ENCODE measurements around the gene DLG1.
"Not testable (repeated sequence)": the region's sequence is repeated elsewhere in the genome, so short reads cannot be mapped to it uniquely, and the experiment has no call there.

Gene DLG1

DNA sequence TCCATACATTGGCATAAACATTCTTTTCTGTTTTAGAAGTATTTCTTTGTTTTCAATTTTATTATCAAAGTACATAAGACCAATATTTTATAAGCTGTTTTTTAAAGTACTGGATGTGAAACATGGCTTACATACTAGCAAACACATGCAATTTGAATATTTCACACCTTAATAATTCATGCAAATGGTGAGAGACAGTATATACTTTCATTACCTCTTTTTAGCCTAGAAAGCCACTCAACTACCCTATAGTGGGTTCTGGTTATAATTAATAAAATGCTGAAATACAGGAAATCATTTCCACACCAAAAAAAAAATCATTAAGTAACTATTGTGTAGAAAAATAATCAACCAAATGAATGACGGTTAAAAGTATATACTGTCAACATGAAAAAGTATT, 230.3 kb downstream of the DLG1 start:
- no peak for DNase-seq

DNA sequence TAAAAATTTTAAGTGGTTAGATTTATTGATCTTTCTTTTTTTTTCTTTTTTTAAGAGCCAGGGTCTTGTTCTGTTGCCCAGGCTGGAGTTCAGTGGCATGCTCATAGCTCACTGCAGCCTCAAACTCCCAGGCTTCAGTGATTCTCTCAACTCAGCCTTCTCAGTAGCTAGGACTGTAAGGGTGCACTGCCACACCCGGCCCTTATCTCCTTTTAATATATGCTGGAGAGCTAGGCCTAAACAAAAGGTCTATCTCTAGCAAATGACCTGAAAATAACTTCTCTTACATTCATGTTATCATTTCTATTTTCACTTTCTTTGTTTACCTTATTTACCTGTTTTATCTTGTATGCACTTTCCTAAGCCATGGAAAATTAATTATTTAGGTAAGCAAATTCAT, 233.6 kb downstream of the DLG1 start:
- no peak for DNase-seq

DNA sequence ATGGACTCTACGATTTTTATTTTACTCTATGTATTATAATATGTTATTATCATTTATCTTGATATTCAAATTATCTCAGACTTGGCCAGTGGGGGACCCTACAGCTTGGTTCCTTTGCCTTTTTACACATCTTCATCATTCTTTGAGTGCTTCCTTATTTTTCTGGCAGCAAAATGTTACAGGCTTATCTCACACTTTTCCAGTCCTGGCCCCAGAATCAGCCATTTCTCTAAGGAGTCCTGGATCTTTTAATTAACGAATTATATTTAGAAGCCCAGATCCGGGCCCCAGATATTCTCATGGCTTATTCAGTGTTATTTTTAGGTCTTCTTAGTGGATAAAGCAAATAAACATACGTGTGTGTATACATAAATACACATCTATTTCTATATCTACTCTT, 236.0 kb downstream of the DLG1 start:
- DNase-seq: no peak

DNA sequence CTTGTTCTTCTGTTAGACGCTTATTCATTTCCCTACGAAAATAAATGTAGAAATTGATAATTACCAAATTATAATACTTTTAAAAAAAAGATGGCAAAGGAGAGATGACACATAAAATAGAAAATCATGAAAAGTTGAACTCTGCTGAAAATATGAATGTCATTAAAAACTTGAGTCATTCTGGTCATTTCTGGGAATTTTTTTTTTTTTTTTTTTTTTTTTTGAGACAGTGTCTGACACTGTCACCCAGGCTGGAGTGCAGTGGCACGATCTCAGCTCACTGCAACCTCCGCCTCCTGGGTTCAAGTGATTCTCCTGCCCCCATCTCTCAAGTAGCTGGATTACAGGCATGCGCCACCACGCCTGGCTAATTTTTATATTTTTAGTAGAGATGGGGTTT, 246.8 kb downstream of the DLG1 start:
- not testable (repeated sequence) for DNase-seq

DNA sequence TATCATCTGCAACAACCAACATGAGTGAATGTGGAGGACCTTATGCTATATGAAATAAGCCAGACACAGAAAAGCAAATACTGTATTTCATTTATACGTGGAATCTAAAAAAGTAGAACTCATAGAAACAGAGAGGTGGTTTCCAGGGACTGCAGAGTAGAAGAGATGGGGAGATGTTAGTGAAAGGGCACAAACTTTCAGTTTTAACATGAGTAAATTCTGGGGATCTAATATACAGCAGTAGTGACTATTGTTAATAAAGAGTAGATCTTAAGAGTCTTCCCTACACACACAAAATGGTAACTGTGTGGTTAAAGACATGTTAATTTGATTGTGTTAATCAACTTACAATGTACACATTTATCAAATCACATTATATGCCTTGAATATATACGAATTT, 247.9 kb downstream of the DLG1 start:
- DNase-seq: no peak

DNA sequence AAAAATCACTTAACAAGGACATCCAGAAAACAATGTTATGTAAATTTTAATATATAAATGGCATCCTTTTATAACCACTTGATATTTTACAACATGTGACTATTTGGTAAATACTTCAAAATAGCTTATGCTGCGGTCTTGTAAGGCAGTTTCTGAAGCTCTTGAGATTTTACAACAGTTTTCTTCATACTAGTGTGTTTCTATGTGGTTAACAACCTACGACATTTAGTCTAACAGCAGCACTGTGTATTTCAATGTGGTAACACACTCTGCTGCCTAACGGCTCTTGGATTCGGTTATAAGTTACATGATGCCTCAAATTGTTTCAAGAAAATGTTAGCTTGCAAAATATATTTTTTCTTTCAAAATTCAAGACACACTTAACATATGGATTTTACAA, 255.9 kb downstream of the DLG1 start:
- DNase-seq: no peak

DNA sequence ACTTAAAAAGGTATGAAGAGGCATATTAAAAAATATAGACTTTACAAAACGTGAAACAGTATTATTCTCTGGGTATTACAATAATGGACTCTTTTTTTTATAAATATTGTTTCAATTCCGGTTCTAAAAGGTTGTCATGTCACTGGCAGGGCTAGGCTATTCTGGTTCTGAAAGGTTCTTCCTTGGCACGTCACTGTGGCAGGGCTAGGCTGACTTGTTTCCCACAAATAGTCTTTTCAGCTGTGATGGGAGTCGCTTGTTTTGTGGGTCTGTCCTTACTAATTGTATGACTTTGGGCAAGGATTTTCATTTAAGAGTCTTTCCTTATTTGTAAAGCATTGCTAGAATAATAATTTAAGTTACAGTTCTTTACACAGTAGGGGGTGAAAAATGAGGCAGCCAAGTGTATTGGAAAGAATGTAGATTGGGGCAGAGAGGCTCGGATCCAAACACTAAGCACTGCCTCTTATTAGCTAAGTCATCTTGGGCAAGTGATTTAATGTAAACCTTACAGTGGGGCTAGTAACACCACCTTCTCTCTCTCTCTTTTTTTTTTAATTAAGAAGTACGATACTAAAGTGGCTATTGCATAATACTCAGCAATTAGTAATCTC, 256.4 kb downstream of the DLG1 start:
- no peak for DNase-seq

DNA sequence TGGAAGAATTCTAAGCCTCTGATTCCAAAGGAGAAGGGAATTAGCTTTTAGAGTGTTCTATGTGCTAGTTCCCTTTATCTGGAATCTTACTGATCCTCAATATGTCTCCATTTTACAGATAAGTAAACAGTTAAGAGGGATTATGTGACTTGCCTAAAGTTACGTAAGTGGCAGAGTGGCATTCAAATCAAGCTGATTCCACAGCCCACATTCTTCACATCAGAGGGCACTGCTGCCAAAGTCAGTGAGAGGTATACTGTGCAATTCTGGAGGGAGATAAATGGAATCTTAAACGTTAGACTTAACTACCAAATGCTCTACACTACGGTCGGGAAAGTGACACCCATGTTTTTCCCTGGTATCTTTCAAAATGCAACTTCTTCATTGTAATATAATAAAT, 257.8 kb downstream of the DLG1 start:
- no peak for DNase-seq

DNA sequence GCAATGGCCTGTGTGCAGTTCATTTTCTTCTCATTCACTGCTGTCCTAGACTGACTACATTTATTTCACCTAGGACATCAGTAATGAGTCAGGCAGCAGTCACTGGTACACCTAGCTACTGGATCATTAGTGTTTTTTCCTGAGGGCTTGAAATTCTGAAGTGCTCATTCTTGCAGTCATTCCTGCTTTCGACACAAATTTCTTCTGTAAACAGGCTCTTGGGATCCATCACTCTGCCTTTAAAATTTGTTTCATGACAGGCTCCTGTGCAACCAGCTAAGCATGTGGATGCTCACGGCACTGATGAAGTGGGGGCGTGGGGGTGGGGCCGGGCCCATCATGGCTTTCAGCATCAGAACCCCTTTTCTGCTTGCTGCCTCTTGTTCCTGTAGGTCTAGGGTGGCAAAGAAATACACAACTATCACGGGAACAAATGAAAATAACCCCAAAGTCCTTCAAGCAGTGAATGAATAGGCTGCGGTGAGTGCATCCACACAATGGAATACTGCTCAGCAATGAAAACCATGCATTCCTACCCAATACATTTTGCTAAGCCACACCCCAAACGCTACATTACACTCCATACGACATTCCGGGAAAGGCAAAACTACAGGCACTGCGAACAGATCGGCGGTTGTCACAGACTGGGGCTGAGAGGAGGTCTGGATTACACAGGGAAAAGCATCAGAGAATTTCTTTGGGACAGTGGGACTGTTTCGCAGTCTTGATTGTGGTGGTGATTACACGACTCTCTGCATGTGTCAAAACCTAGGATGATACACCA, 259.5 kb downstream of the DLG1 start:
- no peak for DNase-seq

DNA sequence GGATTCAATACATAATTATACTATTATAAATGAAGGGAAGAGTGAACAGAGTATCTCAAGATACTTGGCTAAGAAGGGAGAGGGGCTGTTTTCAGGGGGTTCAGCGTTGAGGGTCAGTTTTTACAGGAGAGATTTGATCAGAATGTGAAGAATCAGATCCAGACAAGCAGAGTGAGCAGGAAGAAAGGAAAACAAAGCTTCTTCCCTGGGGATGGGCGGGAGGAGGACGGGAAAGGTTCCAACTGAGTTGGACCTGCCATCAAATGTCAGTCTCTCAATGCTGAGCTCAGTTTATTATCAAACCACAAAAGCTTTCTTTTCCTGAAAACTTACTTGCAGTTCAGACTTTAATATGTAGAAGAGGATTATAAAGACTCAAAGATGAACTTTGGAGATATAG, 262.8 kb downstream of the DLG1 start:
- DNase-seq: no peak

DNA sequence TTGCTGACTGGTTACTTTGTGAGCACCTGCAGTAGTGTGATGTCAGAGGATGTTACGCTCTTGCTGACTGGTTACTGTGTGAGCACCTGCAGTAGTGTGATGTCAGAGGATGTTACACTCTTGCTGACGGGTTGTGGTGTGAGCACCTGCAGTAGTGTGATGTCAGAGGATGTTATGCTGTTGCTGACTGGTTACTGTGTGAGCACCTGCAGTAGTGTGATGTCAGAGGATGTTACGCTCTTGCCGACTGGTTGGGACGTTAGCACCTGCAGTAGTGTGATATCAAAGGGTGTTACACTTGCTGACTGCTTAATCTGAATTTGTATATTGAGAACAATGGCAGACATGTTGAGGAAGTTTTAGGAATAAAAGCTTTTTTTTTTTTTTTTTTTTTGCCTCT, 263.6 kb downstream of the DLG1 start:
- DNase-seq: not testable (repeated sequence)

DNA sequence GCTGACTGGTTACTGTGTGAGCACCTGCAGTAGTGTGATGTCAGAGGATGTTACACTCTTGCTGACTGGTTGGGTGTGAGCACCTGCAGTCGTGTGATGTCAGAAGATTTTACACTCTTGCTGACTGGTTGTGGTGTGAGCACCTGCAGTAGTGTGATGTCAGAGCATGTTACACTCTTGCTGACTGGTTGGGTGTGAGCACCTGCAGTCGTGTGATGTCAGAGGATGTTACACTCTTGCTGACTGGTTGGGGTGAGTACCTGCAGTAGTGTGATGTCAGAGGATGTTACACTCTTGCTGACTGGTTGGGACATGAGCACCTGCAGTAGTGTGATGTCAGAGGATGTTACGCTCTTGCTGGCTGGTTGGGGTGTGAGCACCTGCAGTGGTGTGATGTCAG, 264.6 kb downstream of the DLG1 start:
- not testable (repeated sequence) for DNase-seq

DNA sequence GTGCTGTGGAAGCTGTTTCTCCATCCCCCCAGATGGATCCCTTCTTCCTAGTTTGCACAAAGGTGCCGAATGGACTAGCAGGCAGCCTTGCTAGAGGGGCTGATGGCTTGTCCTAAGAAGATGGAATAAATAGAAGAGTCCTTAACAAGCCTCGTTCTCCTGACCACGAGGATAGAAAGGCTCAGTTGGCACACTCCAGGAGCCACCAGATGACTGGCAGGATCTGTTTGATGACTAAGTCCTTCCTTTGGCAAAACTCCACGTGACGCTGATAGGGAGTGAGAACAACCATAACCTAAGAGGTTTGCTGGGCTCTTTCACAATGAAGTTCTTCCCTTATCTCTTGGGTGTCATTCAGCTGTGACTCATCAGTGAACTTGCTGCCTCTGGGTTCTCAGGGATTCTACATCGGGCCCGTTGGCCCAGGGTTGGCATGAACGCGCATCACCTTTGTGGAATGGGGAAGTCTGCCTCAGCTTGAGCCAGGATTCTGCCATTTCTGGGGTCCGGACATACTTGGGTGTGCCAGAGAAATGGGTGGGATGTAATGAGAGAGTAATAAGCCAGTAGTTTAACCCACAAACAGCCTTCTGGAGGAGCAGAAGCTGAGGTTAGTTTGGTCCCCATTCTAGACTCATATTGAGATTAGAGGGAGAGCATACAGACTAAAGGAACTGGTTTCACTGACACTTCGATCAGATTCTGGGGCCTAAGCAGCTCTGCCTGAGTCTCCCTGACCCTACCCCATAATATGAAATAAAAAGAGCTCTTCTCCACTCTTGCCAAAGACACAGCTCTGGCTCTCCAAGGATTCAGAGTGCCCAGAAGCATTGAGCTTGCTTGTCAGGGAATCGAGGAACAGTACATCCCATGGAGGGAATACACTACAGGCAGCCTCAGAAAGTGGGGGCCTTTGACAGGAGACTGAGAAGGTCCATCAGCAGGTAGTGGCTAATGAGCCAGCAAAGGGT, 266.8 kb downstream of the DLG1 start:
- DNase-seq: no peak

DNA sequence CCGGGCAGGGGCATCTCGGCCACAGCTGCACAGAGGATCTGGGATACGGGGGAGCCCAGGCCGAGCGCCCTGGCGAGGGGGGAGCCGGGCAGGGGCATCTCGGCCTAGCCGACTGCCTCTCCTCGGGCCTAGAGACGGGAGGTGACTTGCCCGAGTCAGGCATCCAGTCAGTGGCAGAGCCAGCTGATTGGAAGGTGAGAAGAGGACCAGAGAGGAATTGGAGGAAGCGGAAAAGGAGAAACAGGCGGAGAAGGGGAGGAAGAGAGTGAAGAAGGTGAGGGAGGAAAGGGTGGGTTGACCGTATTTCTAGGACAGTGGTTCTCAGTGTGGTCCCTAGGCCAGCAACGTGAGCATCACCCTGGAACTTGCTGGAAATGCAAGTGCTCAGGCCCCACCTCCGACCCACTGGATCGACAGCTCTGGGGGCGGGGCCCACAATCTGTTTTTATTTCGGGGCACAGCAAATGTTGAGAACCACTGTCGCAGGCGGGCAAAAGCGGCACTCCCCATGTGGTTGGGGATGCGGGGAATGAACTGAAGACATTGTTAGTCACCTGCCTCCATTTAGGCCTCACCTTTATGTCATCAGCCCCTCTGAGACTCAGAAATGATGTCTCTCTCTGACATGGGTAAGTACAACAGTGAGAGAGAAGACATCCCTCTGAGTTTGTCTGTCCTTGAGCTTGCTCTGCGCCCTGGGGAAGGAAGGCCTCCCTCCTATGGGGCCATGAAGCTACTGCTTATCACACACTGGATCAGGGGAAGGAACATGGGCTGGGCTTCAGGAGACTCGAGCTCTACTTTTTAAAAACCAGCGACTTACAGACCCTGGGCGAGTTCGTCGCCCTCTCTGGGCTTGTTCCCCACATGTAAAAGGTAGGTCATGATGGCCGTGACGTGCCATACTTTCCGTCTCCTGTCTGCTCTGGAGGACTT, 267.8 kb downstream of the DLG1 start:
- no peak for DNase-seq

DNA sequence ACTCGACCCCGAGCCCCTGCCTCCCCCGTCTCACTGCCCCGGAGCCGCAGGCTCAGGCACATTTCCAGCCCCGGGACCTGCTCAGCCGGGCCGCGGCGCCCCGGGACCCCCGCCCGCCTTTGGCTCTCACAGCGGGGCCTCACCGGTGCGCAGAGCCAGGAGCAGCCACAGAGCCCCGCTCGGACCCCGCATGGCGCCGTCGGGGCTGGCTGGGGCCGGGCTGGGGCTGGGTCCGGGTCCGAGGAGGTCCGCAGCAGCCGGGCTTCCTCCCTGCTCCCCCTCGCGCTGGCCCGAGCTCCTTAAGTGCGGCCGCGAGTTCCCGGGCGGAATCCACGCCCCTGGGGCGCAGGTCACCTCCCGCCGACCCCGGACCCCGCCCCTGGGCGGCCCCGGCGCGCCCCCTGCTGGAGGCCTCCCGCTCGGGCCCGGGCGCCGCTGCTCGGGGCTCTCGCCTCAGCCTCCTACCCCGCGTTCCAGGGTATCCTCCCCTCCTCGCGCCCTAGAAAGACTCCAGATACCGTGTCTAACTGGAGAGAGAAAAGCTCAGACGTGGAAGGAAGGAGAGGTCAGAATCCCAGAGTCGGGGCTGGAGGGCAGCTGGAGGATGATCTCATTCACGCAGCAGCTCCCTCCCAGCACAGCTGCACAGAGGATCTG, 268.8 kb downstream of the DLG1 start, which contains the start of gene MELTF:
MELTF (minus strand) TSS at position 307 of the 657 bp plus-strand sequence; CDS start at position 192, 115 bp downstream.
- peak; percentile 67 for DNase-seq

DNA sequence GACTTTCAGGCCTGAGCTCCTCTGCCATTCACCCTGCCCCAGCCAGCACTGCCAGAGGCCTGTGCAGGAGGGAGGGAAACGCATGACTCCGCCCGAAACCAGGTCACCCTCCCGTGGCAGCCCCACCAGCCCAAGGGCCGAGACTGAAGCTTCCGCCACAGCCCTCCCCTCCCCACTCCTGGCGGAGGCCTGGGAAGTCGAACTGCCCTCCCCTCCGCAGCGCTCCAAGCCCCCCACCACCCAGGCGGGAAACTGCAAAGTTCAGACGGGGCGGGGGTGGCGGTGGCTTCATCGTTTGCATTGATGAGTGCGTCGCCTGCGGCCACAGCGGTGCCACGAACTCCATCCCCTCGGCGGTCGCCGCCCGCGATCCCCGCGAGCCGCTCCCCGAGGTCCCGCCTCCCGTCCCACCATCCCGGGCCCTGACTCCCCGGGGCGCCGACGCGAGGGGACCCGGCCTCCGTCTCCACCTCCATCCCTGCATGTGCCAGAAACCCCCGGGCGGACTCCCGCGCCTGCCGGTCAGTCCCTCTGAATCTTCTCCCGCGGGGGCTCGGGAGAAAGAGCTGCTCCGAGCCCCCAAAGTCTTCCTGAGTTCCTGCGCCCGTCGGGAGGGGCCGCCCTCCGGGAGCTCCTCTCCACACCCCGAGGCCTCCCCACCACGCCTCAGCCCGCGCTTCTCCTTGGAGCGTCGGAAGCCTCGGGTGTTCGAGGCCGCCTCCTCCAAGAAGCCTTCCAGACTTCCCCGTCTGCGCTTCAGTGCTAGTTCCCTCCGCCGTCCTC, 269.5 kb downstream of the DLG1 start:
- no peak for DNase-seq

DNA sequence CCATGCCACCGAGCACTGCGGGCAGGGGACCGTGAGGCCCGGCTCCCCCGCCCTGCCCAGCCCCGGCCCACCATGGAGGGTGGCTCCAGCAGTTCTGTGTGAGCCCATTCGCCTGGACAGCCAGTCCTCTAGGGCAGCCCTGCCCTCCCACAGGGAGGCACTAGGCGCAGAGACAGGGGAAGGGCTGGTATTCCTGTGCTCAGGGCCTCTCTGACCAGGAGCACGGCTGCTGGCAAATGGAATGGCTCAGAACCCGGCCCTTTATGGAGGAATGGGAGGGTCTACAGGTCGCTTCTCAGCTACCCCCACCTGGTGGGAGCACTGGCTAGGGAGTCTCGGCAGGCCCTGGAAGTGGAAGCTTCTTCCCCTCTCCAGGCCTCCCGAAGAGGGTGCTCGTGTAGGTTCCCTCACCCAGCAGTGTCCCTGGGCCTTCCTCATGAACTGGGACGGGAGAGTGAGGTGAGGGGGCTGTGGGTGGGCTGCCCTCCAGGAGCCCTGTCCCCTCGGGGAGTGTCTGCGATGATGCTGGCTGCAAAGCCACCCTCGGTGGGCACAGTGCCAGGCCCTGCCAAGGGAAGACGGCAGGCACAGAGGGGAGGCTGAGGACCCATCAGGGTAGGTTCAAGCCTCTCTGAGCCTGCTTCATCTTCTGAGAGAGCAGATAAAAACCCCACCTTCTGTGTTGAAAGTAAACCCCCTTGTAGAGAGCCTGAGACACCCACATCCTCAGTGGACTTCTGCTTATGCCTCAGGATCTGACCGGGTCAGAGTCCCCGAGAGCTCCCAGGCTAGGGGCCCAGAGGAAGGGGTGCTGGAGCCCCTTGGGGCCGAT, 270.3 kb downstream of the DLG1 start:
- no peak for DNase-seq

DNA sequence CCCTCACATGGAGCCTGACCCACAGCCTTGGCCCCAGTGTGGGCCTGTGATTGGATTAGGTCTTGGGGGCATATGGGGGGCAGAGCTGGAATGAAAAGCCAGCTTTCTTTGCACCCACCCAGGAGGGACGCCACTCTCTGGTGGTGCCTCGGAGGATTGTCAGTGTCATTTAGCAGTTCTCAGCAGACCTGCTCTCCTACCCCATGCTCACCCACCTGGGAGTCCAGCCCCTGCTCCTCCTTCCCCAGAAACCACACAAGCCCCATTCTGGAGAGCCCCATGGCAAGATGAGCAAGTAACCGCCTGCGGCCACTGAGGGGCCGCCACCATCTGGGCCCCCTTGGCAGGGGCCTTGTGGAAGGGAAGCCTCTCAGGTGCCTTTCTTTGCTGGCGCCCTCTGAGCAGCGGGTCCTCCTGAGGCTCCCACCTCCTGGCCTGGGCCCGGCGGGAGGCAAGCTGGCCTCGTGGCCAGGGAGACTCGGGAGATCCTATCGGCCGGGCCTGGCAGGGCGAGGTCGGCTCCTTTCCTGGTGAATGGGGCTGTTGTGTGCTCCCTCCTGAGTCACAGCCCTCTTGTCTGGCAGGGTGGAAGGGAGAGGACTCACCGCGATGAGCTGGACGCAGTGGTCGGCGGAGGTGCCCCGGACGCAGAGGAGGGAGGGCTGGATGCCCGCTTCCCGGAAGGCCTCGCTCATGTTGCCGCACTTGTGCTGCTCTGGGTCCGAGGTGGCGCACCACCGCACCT, 271.1 kb downstream of the DLG1 start:
- no peak for DNase-seq

DNA sequence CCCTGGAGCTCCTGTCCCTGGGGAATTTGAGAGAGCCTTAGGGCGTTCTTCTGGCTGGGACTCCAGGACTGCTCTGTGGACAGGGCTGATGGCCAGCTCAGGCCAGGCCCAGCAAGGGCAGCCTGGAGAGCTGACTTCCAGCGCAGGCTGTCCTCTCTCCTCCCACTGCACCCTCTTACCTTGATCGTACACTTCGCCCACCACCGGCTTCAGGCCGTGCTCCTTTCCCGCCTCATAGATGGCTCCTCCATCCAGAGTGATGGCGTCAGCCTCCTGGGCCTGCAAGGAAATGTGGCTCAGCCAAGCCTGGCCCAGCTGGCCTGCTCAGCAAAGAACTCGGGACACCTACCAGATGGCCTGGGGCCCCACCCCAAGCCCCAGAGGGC, 271.9 kb downstream of the DLG1 start:
- no peak for DNase-seq

Measured in activated gamma-delta T cell treated with Interleukin-2 at 50 U/mL for 16 hours (primary cell).